SH-SY5Y (cell line): ENCODE measurements around the gene TSHB.

ENCODE experiments used
- GATA2 ChIP-seq: IDR thresholded peaks from 2 replicates; pipeline ENCODE4 v1.6.1; 2011; ENCODE audit warnings: mild to moderate bottlenecking, low read depth, low read length
- GATA3 ChIP-seq: IDR thresholded peaks from 2 replicates; pipeline ENCODE4 v1.6.1; 2011; ENCODE audit warnings: low read depth, mild to moderate bottlenecking, low read length, moderate library complexity

DNA sequence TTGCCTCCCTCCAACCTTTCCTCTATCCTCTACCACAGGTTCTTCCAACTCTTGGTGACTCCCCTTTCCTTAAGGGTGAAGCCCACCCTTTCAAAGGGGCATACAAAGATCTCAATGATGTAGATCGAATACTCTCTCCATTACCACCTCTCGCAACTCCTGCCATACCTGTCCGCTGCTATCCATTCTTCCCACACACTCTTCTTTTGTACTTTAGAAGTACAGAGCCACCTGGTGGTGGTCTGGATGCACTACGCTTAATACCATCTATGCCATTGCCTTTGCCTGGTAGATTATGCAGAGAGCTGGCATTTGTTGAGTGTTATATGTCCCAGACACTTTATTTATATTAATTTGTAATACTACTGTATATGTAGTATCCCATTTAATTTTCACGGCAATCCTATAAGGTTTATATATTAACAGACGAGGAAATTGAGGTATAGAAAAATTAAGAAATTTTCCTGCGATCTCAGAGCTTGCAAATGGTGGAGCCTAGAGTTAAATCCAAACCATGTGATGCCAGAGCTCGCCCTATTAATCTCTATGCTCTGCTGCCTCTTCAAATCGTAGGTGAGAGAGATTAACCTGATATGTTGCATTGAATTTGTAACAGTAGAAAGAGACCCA, 22.9 kb downstream of the TSHB start:
- no peak for TF ChIP-seq GATA3
- no peak for TF ChIP-seq GATA2
